Testis (tissue), 2 donors: ENCODE results near the gene CASP3.

Experiments used
- POLR2A ChIP-seq: fragments of 450-650 bp; IDR thresholded peaks from one replicate; pipeline ENCODE4 v1.6.1; 2017; ENCODE audit warnings: antibody characterized with exemption, mild to moderate bottlenecking, moderate library complexity
- TF ChIP-seq, protein P1 (sequence below), 3 experiments: fragments of 450-650 bp in 2 of 3; fragments of 200-600 bp in 1 of 3; sonication (generic) in 1 of 3; IDR thresholded peaks; one replicate each; pipeline ENCODE4 v1.5.1; 2016 to 2019; ENCODE audit warnings: antibody characterized with exemption in 3 of 3, mild to moderate bottlenecking in 2 of 3, moderate library complexity in 1 of 3

DNA sequence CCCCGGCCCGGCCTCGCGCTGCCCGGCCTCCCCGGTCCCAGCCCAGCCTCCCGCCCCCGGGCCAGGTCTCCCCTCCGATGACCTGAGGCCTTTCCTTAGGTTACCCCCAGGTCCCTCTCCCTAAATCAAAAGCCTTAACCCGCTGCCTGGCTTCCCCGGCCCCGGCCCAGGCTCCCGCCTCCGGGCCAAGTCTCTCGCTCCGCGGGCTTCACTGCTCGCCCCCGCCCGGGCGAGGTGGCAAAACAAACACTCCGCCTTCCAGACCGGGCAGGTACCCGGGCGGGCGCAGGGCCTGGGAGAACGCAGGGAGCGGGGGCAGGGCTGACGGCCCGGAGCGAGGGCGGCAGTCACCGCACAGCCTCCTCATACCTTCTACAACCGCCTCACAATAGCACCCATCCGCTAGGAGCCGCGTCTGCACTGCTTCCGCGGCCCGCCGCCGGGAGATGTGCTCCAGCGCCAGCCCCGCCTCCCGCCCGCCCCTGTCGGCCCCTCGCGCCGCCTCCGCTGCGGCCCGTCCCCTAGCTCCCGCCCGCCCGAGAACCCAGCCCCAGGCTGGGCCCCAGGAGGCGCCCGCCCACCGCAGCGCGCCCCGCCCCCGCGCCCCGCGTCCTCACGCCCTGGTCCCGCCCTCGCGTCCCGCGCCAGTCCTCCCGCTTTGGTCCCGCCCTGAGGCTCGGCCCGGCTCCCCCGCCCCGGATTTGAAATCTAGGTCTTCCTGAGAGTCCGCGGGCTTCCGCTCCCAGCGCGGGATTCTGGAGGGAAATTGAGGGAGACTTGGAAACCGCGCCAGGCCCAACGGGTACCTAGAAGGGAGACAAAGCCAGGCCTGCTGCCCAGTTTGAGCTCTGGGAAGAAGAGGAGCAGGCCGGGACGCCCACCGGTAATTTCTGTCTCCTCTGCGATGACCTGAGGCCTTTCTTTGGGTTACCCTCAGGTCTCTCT lies at the start of gene CASP3, which contains the start of gene PRIMPOL:
- TF ChIP-seq, protein P1, sequence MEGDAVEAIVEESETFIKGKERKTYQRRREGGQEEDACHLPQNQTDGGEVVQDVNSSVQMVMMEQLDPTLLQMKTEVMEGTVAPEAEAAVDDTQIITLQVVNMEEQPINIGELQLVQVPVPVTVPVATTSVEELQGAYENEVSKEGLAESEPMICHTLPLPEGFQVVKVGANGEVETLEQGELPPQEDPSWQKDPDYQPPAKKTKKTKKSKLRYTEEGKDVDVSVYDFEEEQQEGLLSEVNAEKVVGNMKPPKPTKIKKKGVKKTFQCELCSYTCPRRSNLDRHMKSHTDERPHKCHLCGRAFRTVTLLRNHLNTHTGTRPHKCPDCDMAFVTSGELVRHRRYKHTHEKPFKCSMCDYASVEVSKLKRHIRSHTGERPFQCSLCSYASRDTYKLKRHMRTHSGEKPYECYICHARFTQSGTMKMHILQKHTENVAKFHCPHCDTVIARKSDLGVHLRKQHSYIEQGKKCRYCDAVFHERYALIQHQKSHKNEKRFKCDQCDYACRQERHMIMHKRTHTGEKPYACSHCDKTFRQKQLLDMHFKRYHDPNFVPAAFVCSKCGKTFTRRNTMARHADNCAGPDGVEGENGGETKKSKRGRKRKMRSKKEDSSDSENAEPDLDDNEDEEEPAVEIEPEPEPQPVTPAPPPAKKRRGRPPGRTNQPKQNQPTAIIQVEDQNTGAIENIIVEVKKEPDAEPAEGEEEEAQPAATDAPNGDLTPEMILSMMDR (IDR thresholded peaks at IDR 0.05): peak in 1 of 3 experiments; percentile 18
- TF ChIP-seq POLR2A: no peak
